Body of pancreas (tissue), 4 donors: ENCODE measurements around the gene TBX21. TPM values are rescaled to one million over a fixed set of nuclear protein-coding genes. Genes with fewer than 3 reads are reported as not detected.

Experiments
- ATAC-seq: fragments of 150-250 bp; one replicate; pipeline ENCODE4 v1.9.1; 2016
- DNase-seq, 4 donors: peaks; one replicate each; pipeline ENCODE4 v3.0.0-alpha.2; 2019
- H3K27ac ChIP-seq, 4 donors: fragments of 200-600 bp; sonication (generic); 1 replicate in 3 of 4; 2 replicates in 1 of 4; pipeline versions ENCODE4 v1.5.1 to v1.6.1; 2016 to 2019; ENCODE audit warnings: mild to moderate bottlenecking in 1 of 4, mixed read lengths in 1 of 4, moderate library complexity in 1 of 4
- H3K27me3 ChIP-seq, 2 donors: fragments of 200-600 bp; sonication (generic); one replicate each; pipeline ENCODE4 v1.6.0; 2016; ENCODE audit warnings: mild to moderate bottlenecking in 1 of 2
- H3K36me3 ChIP-seq, 2 donors: fragments of 200-600 bp; sonication (generic); replicated peaks in 1 of 2; 2 replicates each; pipeline ENCODE4 v1.5.1; 2016; ENCODE audit warnings: low read depth in 2 of 2; ENCODE audit not compliant: insufficient read depth in 1 of 2
- H3K4me1 ChIP-seq: fragments of 200-600 bp; sonication (generic); one replicate; pipeline ENCODE4 v1.6.0; 2016
- H3K4me3 ChIP-seq, 2 donors: fragments of 200-600 bp; sonication (generic); 1 replicate in 1 of 2; 2 replicates in 1 of 2; pipeline ENCODE4 v1.5.1; 2016 to 2019
- H3K9me3 ChIP-seq, 3 donors: fragments of 200-600 bp; sonication (generic); 1 replicate in 2 of 3; 2 replicates in 1 of 3; pipeline ENCODE4 v1.5.1; 2016
- POLR2A ChIP-seq, 3 donors: fragments of 450-650 bp; IDR thresholded peaks; one replicate each; pipeline ENCODE4 v1.6.1; 2016; ENCODE audit warnings: antibody characterized with exemption in 3 of 3, mild to moderate bottlenecking in 2 of 3
- WGBS, 2 donors: methylation state at CpG; one replicate each; pipeline ENCODE4 v1.1.5; 2017; 5-methylcytosine and 5-hydroxymethylcytosine counted together
- intact Hi-C: fragments of 100-400 bp; cut with DNase I; formaldehyde crosslinking; loops from one replicate; pipeline ENCODE4 v1.15.1; 2023
- total RNA-seq, 2 donors: library from RNA; depleted of rRNA; stranded (reverse); fragments of >200 nt; gene quantifications; one replicate each; pipeline ENCODE4 v1.1.0, GENCODE V29; 2016
- TF ChIP-seq, protein P1 (sequence below), 7 experiments: fragments of 450-650 bp in 4 of 7; fragments of 200-600 bp in 3 of 7; sonication (generic) in 3 of 7; IDR thresholded peaks; one replicate each; pipeline ENCODE4 v1.5.1; 2016 to 2019; ENCODE audit warnings: antibody characterized with exemption in 7 of 7

The TBX21 gene
- total RNA-seq, 2 donors from 2014 or later = 1.0 TPM; not detected in 1

DNA sequence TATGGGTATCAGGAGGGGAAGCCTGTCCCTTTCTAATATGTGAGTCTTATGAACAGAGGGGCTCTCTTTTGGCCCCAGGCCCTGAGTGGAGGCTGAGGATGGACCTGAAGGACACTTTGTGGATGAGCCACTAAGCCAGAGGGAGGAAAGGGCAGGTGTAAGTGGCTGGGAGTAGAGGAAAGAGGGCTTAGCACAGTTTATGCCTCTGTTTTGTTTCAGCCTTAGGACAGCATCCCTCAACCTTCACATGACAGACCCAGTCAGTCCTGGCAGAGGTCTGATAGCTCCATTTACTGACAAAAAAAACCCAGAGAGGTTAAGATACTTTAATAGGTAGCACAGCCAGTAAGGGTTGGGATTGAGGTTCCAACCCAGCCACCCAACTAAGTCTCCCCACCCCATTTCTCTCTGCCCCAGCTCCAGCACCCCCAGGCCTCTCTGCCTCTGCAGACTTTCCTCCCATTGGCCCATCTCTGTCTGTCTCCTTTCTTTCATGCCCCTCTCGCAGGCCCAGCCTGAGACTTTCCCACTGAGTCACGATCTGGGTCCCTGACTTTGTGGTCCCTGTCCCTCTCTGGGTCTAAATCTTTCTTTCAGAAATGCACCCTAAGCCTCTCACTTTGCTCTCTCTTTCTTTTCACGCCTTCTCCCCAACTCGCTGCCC lies 4.7 kb upstream of the TBX21 start:
- Histone ChIP-seq H3K9me3 (no peaks in the 10 kb centered on the region), H3K4me3 (no peak overlapping the region), H3K27ac (no peak overlapping the region), H3K36me3 (no peaks in the 10 kb centered on the region), H3K27me3 (peaks cover 0 to 14% of the 10 kb centered on the region in 2 donors), H3K4me1 (peaks cover 6% of the 10 kb centered on the region)
- TF ChIP-seq POLR2A (IDR thresholded peaks at IDR 0.05) = no peak
- TF ChIP-seq, protein P1, sequence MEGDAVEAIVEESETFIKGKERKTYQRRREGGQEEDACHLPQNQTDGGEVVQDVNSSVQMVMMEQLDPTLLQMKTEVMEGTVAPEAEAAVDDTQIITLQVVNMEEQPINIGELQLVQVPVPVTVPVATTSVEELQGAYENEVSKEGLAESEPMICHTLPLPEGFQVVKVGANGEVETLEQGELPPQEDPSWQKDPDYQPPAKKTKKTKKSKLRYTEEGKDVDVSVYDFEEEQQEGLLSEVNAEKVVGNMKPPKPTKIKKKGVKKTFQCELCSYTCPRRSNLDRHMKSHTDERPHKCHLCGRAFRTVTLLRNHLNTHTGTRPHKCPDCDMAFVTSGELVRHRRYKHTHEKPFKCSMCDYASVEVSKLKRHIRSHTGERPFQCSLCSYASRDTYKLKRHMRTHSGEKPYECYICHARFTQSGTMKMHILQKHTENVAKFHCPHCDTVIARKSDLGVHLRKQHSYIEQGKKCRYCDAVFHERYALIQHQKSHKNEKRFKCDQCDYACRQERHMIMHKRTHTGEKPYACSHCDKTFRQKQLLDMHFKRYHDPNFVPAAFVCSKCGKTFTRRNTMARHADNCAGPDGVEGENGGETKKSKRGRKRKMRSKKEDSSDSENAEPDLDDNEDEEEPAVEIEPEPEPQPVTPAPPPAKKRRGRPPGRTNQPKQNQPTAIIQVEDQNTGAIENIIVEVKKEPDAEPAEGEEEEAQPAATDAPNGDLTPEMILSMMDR (IDR thresholded peaks at IDR 0.05) = no peak
- WGBS, 2 donors = 74 to 83% methylated on average over 4 of the region's 4 CpGs
- DNase-seq (no peak), ATAC-seq (no peak)
- intact Hi-C loops = no loop called here

DNA sequence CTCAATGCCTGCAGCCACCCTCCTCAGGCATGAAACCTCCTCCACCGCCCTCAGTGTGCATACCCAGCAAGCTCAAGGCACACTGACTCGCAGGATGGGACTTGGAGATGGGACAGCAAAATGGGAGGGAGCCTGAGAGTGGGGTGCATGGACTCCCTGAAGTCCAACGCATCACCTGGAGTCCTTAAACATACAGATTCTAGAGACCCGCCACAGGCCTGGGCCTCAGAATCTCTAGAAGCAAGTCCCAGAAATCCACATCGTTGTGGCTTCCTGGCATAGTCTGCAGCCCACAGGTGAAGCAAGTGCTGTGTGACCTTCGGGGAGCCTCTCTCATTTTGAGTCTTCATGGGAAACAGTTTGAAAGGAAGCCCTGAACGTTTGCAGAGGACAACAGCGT lies 3.6 kb upstream of the TBX21 start:
- Histone ChIP-seq H3K27me3 (peaks cover 0 to 24% of the 10 kb centered on the region in 2 donors), H3K36me3 (no peaks in the 10 kb centered on the region), H3K4me1 (peaks cover 13% of the 10 kb centered on the region), H3K9me3 (no peaks in the 10 kb centered on the region), H3K27ac (no peak overlapping the region), H3K4me3 (no peak overlapping the region)
- ATAC-seq (no peak), DNase-seq (no peak)
- TF ChIP-seq, protein P1 (IDR thresholded peaks at IDR 0.05) = no peak
- TF ChIP-seq POLR2A (IDR thresholded peaks at IDR 0.05) = no peak
- intact Hi-C loops = no loop called here
- WGBS, 2 donors = 56 to 75% methylated on average over 5 to 8 of the region's 8 CpGs

DNA sequence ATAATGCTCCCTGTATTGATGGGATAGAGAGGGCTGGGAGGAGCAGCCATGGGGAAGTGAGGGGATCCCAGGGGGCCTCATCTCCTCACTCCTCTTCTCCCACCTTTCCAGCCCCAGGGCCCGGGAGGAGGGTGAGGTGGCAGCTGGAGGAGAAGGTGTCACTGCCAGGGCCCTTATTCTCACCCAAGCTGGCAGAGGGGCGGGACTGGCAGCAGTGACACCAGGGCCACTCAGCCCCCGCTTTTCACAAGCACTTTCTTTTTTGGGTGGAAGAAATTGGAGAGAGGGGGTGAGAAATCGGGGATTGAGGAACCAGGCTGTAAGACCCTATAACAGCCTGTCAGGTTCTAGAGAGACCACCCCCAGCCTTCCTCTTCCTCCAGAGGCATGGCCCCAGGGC lies 2.4 kb upstream of the TBX21 start:
- Histone ChIP-seq H3K27ac (no peak overlapping the region), H3K27me3 (peaks cover 0 to 24% of the 10 kb centered on the region in 2 donors), H3K4me3 (no peak overlapping the region), H3K9me3 (no peaks in the 10 kb centered on the region), H3K36me3 (no peaks in the 10 kb centered on the region), H3K4me1 (peaks cover 13% of the 10 kb centered on the region)
- intact Hi-C loops = no loop called here
- ATAC-seq (no peak), DNase-seq (peak in 1 of 4 donors; percentile 5)
- WGBS, 2 donors = 69 to 90% methylated on average over 4 of the region's 4 CpGs
- TF ChIP-seq, protein P1 (IDR thresholded peaks at IDR 0.05) = no peak
- TF ChIP-seq POLR2A (IDR thresholded peaks at IDR 0.05) = no peak

DNA sequence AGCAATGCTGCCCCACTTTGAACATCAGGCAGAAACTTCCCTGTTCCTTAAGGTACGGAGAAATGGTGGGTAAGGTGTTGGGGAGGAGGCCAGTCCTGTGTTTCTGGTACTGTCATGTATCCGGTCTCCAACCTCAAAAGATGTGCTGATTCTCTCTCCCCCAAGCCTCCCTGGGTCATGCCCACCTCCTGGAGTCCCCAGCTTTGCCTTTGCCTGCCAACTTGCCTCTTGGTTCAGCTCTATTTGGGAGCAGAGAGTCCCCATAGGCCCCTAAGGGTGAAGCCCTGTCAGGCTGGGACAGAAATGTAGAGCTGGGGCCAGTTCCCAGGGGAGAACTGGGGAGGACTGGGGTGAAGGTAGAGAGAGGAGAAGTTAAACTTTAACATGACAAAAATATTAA lies 1.6 kb upstream of the TBX21 start:
- Histone ChIP-seq H3K9me3 (no peaks in the 10 kb centered on the region), H3K27me3 (peaks cover 0 to 24% of the 10 kb centered on the region in 2 donors), H3K4me3 (no peak overlapping the region), H3K27ac (no peak overlapping the region), H3K4me1 (peaks cover 13% of the 10 kb centered on the region), H3K36me3 (no peaks in the 10 kb centered on the region)
- intact Hi-C loops = no loop called here
- 78 to 84% methylated on average over 2 of the region's 2 CpGs for WGBS, 2 donors
- TF ChIP-seq, protein P1 (IDR thresholded peaks at IDR 0.05) = no peak
- no peak for TF ChIP-seq POLR2A (IDR thresholded peaks at IDR 0.05)
- no peak for ATAC-seq
- peak in 1 of 4 donors; percentile 7 for DNase-seq
